Right atrium auricular region (tissue), 2 donors: ENCODE measurements around the gene MGLL. TPM values are rescaled to one million over a fixed set of nuclear protein-coding genes. Genes with fewer than 3 reads are reported as not detected.
"Not testable (repeated sequence)": the region's sequence is repeated elsewhere in the genome, so short reads cannot be mapped to it uniquely, and the experiment has no call there.

ENCODE experiments used
- DNase-seq: peaks from one replicate; pipeline ENCODE4 v3.0.0-alpha.2; 2019; ENCODE audit warnings: low spot score
- H3K27ac ChIP-seq, 2 donors: fragments of 200-600 bp; sonication (generic); 1 replicate in 1 of 2; 2 replicates in 1 of 2; pipeline ENCODE4 v1.5.1; 2016 to 2019
- H3K27me3 ChIP-seq, 2 donors: fragments of 200-600 bp; sonication (generic); one replicate each; pipeline versions ENCODE4 v1.5.1 to v1.6.0; 2017 to 2019
- H3K36me3 ChIP-seq: fragments of 200-600 bp; sonication (generic); one replicate; pipeline ENCODE4 v1.5.1; 2016
- H3K4me1 ChIP-seq, 2 donors: fragments of 200-600 bp; sonication (generic); one replicate each; pipeline versions ENCODE4 v1.5.1 to v1.6.0; 2017 to 2019
- H3K4me3 ChIP-seq, 2 donors: fragments of 200-600 bp; sonication (generic); 1 replicate in 1 of 2; 2 replicates in 1 of 2; pipeline ENCODE4 v1.5.1; 2017 to 2019; ENCODE audit warnings: mild to moderate bottlenecking in 1 of 2, moderate library complexity in 1 of 2
- H3K9me3 ChIP-seq, 2 donors: fragments of 200-600 bp; sonication (generic); one replicate each; pipeline ENCODE4 v1.5.1; 2019
- total RNA-seq, 2 donors: library from RNA; depleted of rRNA; stranded (reverse); fragments of >200 nt; gene quantifications; one replicate each; pipeline ENCODE4 v1.1.0, GENCODE V29; 2016
- TF ChIP-seq, protein P1 (sequence below), 2 donors: fragments of 200-600 bp; sonication (generic); IDR thresholded peaks; one replicate each; pipeline ENCODE4 v1.5.1; 2019; ENCODE audit warnings: antibody characterized with exemption in 2 of 2

MGLL gene
- total RNA-seq, 2 donors from 2014 or later: 36.3 to 46.4 TPM

DNA sequence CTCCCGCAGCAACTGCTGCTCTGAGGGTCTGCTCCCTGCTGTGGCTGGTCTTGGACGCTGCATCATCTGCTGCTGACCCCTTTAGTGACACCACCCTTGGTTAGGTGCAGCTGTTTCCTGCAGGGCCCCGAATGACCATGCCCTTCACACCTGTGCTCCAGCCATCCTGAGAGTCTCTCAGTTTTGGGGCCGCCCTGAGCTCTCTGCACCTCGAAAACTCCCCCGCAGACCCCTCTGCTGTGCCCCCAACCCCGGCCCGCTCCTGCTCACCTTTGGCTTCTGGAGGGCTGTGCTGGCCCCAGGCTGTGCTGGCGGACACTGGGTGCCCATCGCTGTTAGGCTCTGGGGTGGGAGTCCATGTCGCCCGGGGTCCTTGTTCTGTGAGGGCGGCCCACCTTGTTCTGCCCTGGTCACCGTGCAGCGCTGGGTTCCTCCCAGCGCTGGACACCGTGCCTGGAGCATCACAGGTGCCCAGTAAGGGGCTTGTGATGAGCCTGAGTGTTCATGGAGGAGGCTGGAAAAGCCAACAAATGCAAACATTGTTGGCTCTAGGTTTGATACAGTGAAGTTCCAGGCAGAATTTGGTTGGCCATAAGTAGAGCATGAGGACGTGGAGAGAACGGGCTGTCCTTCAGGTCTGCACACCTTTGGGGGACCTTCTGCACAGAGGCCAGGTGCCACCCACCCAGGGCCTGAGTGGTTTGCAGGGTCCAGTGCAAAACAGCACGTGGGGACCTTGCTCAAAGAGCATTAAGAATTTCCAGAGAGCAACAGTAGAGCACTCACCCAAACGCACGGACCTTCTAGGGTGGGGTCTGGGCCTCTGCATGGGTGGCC is 137.2 kb downstream of the MGLL start:
- Histone ChIP-seq H3K4me3 (no peak overlapping the region), H3K27me3 (no peaks in the 10 kb centered on the region), H3K27ac (no peak overlapping the region), H3K4me1 (peaks cover 0 to 24% of the 10 kb centered on the region in 2 donors), H3K36me3 (no peaks in the 10 kb centered on the region), H3K9me3 (no peaks in the 10 kb centered on the region)
- no peak for DNase-seq
- TF ChIP-seq, protein P1, sequence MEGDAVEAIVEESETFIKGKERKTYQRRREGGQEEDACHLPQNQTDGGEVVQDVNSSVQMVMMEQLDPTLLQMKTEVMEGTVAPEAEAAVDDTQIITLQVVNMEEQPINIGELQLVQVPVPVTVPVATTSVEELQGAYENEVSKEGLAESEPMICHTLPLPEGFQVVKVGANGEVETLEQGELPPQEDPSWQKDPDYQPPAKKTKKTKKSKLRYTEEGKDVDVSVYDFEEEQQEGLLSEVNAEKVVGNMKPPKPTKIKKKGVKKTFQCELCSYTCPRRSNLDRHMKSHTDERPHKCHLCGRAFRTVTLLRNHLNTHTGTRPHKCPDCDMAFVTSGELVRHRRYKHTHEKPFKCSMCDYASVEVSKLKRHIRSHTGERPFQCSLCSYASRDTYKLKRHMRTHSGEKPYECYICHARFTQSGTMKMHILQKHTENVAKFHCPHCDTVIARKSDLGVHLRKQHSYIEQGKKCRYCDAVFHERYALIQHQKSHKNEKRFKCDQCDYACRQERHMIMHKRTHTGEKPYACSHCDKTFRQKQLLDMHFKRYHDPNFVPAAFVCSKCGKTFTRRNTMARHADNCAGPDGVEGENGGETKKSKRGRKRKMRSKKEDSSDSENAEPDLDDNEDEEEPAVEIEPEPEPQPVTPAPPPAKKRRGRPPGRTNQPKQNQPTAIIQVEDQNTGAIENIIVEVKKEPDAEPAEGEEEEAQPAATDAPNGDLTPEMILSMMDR (IDR thresholded peaks at IDR 0.05): no peak

DNA sequence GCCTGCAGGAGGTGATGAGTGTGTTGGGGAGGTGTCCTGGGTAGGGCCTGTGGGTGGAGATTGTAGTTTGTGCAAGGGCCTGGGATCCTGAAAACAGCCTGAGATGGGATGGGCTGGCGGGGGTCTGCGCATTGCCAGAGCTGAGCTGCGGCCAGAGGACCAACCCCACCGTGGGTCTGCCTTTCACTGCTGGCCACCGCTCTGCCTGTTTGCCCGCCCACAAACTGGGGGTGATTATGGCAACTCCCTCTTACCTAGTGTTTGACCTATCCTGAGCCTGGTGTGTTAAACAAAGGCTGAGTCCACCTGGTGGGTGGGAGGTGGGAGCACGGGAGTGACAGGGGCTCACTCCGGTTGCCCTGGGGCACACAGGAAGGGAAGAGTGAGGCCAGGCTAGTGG is 139.8 kb downstream of the MGLL start:
- Histone ChIP-seq H3K36me3 (peaks cover 15% of the 10 kb centered on the region), H3K9me3 (no peaks in the 10 kb centered on the region), H3K4me1 (no peaks in the 10 kb centered on the region), H3K27me3 (no peaks in the 10 kb centered on the region), H3K27ac (no peak overlapping the region), H3K4me3 (no peak overlapping the region)
- TF ChIP-seq, protein P1 (IDR thresholded peaks at IDR 0.05): no peak
- DNase-seq: peak; percentile 40

DNA sequence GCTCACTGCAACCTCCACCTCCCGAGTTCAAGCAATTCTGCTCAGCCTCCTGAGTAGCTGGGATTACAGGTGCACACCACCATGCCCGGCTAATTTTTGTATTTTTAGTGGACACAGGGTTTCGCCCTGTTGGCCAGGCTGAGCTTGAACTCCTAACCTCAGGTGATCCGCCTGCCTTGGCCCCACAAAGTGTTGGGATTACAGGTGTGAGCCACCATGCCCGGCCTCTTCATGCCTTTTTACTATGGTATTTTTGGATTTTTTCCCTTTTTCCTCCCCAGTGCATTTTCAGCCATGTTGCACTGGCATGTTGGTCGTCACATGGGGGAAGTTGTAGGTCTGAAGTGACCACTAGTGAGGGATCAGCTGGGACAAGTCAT is 140.2 kb downstream of the MGLL start:
- H3K4me3 ChIP-seq, H3K4me1 ChIP-seq, H3K27ac ChIP-seq, H3K27me3 ChIP-seq, DNase-seq, H3K9me3 ChIP-seq: not testable (repeated sequence)
- H3K36me3 ChIP-seq: peaks cover 19% of the 10 kb centered on the region

DNA sequence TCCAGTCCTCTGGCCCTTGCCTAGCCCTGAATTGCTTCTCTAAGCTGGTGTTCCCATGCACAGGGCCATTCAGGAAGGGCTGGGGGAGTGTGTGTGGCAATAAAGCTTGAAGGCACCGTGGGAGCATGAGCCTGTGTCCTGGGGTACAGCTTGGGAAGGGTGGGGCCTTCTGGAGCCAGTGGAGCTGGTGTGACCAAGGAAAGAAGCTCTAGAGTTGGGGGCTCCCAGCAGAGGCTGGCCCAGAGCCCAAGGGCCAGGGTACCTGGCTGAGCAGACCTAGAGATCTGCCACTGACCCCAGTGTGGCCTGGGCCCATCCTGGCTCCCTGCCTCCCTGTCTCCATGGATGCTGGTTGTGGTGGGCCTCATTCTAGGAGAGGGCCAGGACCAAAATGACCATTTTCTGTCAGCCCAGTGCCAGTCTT is 141.5 kb downstream of the MGLL start:
- no peak overlapping the region for H3K27ac ChIP-seq
- no peak overlapping the region for H3K4me3 ChIP-seq
- TF ChIP-seq, protein P1 (IDR thresholded peaks at IDR 0.05): no peak
- DNase-seq: peak; percentile 54
- peaks cover 0 to 6% of the 10 kb centered on the region in 2 donors for H3K4me1 ChIP-seq
- peaks cover 26% of the 10 kb centered on the region for H3K36me3 ChIP-seq
- H3K9me3 ChIP-seq: no peaks in the 10 kb centered on the region
- H3K27me3 ChIP-seq: no peaks in the 10 kb centered on the region

DNA sequence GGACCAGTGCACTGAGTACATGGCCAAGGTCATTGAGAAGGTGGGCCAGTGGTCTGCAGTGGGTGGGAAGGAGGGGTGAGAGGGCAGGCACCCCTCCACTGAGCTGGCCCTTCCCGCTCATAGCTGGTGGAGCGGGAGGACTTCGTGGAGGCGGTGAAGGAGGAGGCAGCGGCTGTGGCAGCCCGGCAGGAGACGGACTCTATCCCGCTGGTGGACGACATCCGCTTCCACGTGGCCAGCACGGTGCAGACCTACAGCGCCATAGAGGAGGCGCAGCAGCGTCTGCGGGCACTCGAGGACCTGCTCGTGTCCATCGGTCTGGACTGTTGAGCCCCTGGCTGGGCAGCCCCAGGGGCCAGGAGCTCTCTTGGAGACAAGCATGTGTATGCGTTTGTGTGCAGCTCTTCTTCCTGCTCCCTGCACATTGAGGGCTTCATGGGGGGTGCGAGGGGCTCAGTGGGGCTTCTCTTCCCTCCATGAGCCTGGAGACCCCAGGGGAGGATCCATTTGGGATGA is 142.1 kb downstream of the MGLL start:
- Histone ChIP-seq H3K27ac (no peak overlapping the region), H3K36me3 (peaks cover 26% of the 10 kb centered on the region), H3K27me3 (no peaks in the 10 kb centered on the region), H3K4me1 (peaks cover 0 to 10% of the 10 kb centered on the region in 2 donors), H3K9me3 (no peaks in the 10 kb centered on the region), H3K4me3 (no peak overlapping the region)
- peak; percentile 38 for DNase-seq
- TF ChIP-seq, protein P1 (IDR thresholded peaks at IDR 0.05): no peak

DNA sequence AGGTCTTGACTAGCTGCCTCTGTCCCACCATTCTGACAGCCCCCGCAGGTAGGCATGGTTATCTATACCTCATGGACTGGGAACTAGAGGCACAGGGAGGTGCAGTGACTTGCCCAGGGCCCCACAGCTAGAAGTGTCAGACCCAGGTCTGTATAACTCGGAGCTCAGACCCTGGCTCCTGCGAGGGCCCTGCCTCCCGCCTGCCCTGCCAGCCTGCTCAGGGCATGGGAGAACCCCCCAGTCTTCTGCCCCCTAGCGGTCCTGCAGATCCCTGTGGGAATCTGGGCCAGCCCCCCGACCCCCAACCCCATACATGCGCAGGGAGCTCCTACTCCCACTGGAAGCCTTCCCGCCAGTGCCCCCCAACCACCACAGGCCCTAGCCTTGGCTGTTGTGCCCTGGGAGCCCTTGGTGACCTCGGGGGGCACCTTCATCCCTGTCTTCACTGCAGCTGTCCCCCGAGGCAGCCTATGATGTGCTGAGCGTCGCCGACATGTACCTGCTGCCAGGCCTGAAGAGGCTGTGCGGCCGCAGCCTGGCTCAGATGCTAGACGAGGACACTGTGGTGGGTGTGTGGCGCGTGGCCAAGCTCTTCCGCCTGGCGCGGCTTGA is 142.7 kb downstream of the MGLL start:
- Histone ChIP-seq H3K27ac (no peak overlapping the region), H3K4me1 (peaks cover 0 to 14% of the 10 kb centered on the region in 2 donors), H3K9me3 (no peaks in the 10 kb centered on the region), H3K36me3 (peaks cover 26% of the 10 kb centered on the region), H3K27me3 (no peaks in the 10 kb centered on the region), H3K4me3 (no peak overlapping the region)
- peak; percentile 38 for DNase-seq
- TF ChIP-seq, protein P1 (IDR thresholded peaks at IDR 0.05): peak in 1 of 2 donors; percentile 11
